ENCODE results near the gene CCT3. TPM values are rescaled to one million over a fixed set of nuclear protein-coding genes. Genes with fewer than 3 reads are reported as not detected.

Gene CCT3
- polyA plus RNA-seq, 1 experiment = 359 TPM

- Histone ChIP-seq H3K27me3 (ENCODE audit: control insufficient read depth, insufficient read depth, low read length) (peaks cover 56% of the 10 kb centered on the region), H3K9me3 (ENCODE audit: control insufficient read depth, insufficient read depth, low read length) (no peaks in the 10 kb centered on the region; the same call in 1 of the 2 replicates), H3K27ac (ENCODE audit: low read depth, low read length) (no peak within 1 kb of the TSS), H3K4me3 (ENCODE audit: low read depth, low read length) (peak within 1 kb of the TSS; percentile 29)
- ChIA-PET CTCF (no interaction called here), POLR2A (no interaction called here)
- TF ChIP-seq CTCF (IDR thresholded peaks at IDR 0.05; ENCODE audit: low read depth, low read length) = no peak
- no peak for DNase-seq (ENCODE audit: low read depth, low spot score)
These were observed 31.0 kb upstream of the CCT3 start, which contains the start of gene RHBG for GRCh38 chr1:156368889-156369684. Gene RHBG (plus strand): TSS chr1:156369211. CDS start chr1:156369250, 39 bp downstream.

DNA sequence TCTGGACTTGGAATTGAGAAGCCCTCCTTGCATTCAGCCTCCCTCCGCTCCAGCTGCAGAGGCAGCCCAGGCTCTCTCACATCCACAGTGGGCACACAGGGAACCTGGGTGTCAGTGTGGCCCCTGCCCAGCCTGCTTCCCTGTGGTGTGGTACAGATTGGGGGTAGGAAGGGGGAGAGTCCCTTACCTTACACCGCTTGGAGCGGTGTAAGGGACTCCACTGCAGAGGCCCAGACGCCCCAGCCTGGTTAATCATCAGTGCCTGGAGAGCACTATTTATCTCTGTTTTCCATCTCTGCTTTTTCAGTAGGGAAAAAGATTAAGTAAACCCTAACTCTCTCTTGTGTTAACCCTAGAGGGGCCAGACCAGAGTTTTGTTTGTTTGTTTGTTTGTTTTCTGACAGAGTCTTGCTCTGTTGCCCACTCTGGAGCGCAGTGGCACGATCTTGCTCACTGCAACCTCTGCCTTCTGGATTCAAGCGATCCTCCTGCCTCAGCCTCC is 30.1 kb upstream of the CCT3 start:
- no peak for TF ChIP-seq CTCF (IDR thresholded peaks at IDR 0.05; ENCODE audit: low read depth, low read length)
- Histone ChIP-seq H3K4me3 (ENCODE audit: low read depth, low read length) (no peak overlapping the region), H3K27me3 (ENCODE audit: control insufficient read depth, insufficient read depth, low read length) (peaks cover 56% of the 10 kb centered on the region), H3K27ac (ENCODE audit: low read depth, low read length) (no peak overlapping the region), H3K9me3 (ENCODE audit: control insufficient read depth, insufficient read depth, low read length) (no peaks in the 10 kb centered on the region; the same call in 1 of the 2 replicates)
- ChIA-PET CTCF (no interaction called here), POLR2A (no interaction called here)
- no peak for DNase-seq (ENCODE audit: low read depth, low spot score)

GRCh38 chr1:156367383-156368156 is 29.5 kb upstream of the CCT3 start:
- Histone ChIP-seq H3K27me3 (ENCODE audit: control insufficient read depth, insufficient read depth, low read length) (peaks cover 56% of the 10 kb centered on the region), H3K4me3 (ENCODE audit: low read depth, low read length) (no peak overlapping the region), H3K27ac (ENCODE audit: low read depth, low read length) (no peak overlapping the region), H3K9me3 (ENCODE audit: control insufficient read depth, insufficient read depth, low read length) (no peaks in the 10 kb centered on the region; the same call in 1 of the 2 replicates)
- no peak for DNase-seq (ENCODE audit: low read depth, low spot score)
- no peak for TF ChIP-seq CTCF (IDR thresholded peaks at IDR 0.05; ENCODE audit: low read depth, low read length)
- CTCF ChIA-PET = no interaction called here
- POLR2A ChIA-PET = no interaction called here

GRCh38 chr1:156366378-156367166 is 28.5 kb upstream of the CCT3 start:
- no peak for DNase-seq (ENCODE audit: low read depth, low spot score)
- H3K27me3 ChIP-seq (ENCODE audit: control insufficient read depth, insufficient read depth, low read length) = peaks cover 56% of the 10 kb centered on the region
- no peak overlapping the region for H3K27ac ChIP-seq (ENCODE audit: low read depth, low read length)
- POLR2A ChIA-PET = no interaction called here
- TF ChIP-seq CTCF (IDR thresholded peaks at IDR 0.05; ENCODE audit: low read depth, low read length) = no peak
- H3K9me3 ChIP-seq (ENCODE audit: control insufficient read depth, insufficient read depth, low read length) = no peaks in the 10 kb centered on the region; the same call in 1 of the 2 replicates
- CTCF ChIA-PET = no interaction called here
- no peak overlapping the region for H3K4me3 ChIP-seq (ENCODE audit: low read depth, low read length)
